Gastroesophageal sphincter (tissue), 3 donors: ENCODE data around the gene ZNF528.

Source experiments
- CTCF ChIP-seq, 4 experiments: fragments of 200-600 bp in 2 of 4; fragments of 450-650 bp in 2 of 4; sonication (generic) in 1 of 4; IDR thresholded peaks; one replicate each; pipeline ENCODE4 v1.5.1; 2017 to 2019; ENCODE audit warnings: antibody characterized with exemption in 4 of 4, mild to moderate bottlenecking in 2 of 4, moderate library complexity in 2 of 4
- EP300 ChIP-seq: sonication (generic); formaldehyde crosslinking; IDR thresholded peaks from one replicate; pipeline ENCODE4 v1.6.1; 2017; ENCODE audit warnings: antibody characterized with exemption, mild to moderate bottlenecking
- POLR2A ChIP-seq, 2 donors: fragments of 450-650 bp; IDR thresholded peaks; one replicate each; pipeline ENCODE4 v1.6.1; 2017; ENCODE audit warnings: antibody characterized with exemption in 2 of 2, mild to moderate bottlenecking in 2 of 2, moderate library complexity in 1 of 2

- TF ChIP-seq EP300: no peak
- TF ChIP-seq CTCF (IDR thresholded peaks at IDR 0.05): no peak
- TF ChIP-seq POLR2A (IDR thresholded peaks at IDR 0.05): no peak
Observed at GRCh38 chr19:52410276-52410675, 12.6 kb downstream of the ZNF528 start.
